ENCODE measurements around the gene PTX4.
"Not testable (repeated sequence)": the region's sequence is repeated elsewhere in the genome, so short reads cannot be mapped to it uniquely, and the experiment has no call there.

PTX4 gene

GRCh38 chr16:1486551-1487390, 2.0 kb downstream of the PTX4 start:
- no peak for TF ChIP-seq CTCF (IDR thresholded peaks at IDR 0.05; ENCODE audit: low read depth, low read length)
- DNase-seq (ENCODE audit: extremely low read depth, low read depth), result no peak

- TF ChIP-seq CTCF (IDR thresholded peaks at IDR 0.05; ENCODE audit: low read depth, low read length), result no peak
- DNase-seq (ENCODE audit: extremely low read depth, low read depth), result no peak
These were observed 2.8 kb downstream of the PTX4 start for GRCh38 chr16:1485847-1486496.

GRCh38 chr16:1481906-1482835, 6.6 kb downstream of the PTX4 start:
- no peak for DNase-seq (ENCODE audit: extremely low read depth, low read depth)
- no peak for TF ChIP-seq CTCF (IDR thresholded peaks at IDR 0.05; ENCODE audit: low read depth, low read length)

GRCh38 chr16:1478937-1479336, 9.8 kb downstream of the PTX4 start:
- not testable (repeated sequence) for DNase-seq (ENCODE audit: extremely low read depth, low read depth)

- TF ChIP-seq CTCF (IDR thresholded peaks at IDR 0.05; ENCODE audit: low read depth, low read length), result no peak
- DNase-seq (ENCODE audit: extremely low read depth, low read depth), result no peak
These were observed 11.7 kb downstream of the PTX4 start for GRCh38 chr16:1477033-1477432.

GRCh38 chr16:1475552-1476114, 13.1 kb downstream of the PTX4 start:
- no peak for DNase-seq (ENCODE audit: extremely low read depth, low read depth)
- TF ChIP-seq CTCF (IDR thresholded peaks at IDR 0.05; ENCODE audit: low read depth, low read length), result no peak

- peak; percentile 64 for DNase-seq (ENCODE audit: extremely low read depth, low read depth)
- TF ChIP-seq CTCF (IDR thresholded peaks at IDR 0.05; ENCODE audit: low read depth, low read length), result no peak
These were observed 13.8 kb downstream of the PTX4 start, which contains the start of gene CLCN7 for GRCh38 chr16:1474796-1475551. Gene CLCN7 (minus strand): TSS chr16:1475028. CDS start chr16:1474974, 54 bp downstream.

Measured in AG09319 (cell line).